Endodermal cell (in vitro differentiated cells): Measurements from ENCODE around the gene SPAG17. TPM values are rescaled to one million over a fixed set of nuclear protein-coding genes. Genes with fewer than 3 reads are reported as not detected.

Experiments
- DNase-seq: peaks from one replicate; pipeline ENCODE4 v3.0.0-alpha.2; 2017
- H3K27ac ChIP-seq: 2 replicates; pipeline ENCODE4 v1.5.1; 2013; ENCODE audit warnings: mild to moderate bottlenecking, low read depth, low read length, moderate library complexity
- H3K27me3 ChIP-seq: 2 replicates; pipeline ENCODE4 v1.6.1; 2013; ENCODE audit warnings: mild to moderate bottlenecking, low read length, moderate library complexity; ENCODE audit not compliant: insufficient read depth, control insufficient read depth, poor library complexity, severe bottlenecking
- H3K36me3 ChIP-seq: 2 replicates; pipeline ENCODE4 v1.7.0; 2013; ENCODE audit warnings: mild to moderate bottlenecking, low read length, moderate library complexity; ENCODE audit not compliant: control insufficient read depth, insufficient read depth
- H3K4me1 ChIP-seq: one replicate; pipeline ENCODE4 v1.7.0; 2013; ENCODE audit warnings: low read length; ENCODE audit not compliant: control insufficient read depth, insufficient read depth
- H3K4me3 ChIP-seq: 2 replicates; pipeline ENCODE4 v1.5.1; 2013; ENCODE audit warnings: mild to moderate bottlenecking, low read length, moderate library complexity
- H3K9ac ChIP-seq: 2 replicates; pipeline ENCODE4 v1.6.1; 2013; ENCODE audit warnings: mild to moderate bottlenecking, low read length, moderate library complexity; ENCODE audit not compliant: poor library complexity, severe bottlenecking; ENCODE audit errors: extremely low read depth
- H3K9me3 ChIP-seq: 2 replicates; pipeline ENCODE4 v1.6.1; 2013; ENCODE audit warnings: mild to moderate bottlenecking, low read length, moderate library complexity; ENCODE audit not compliant: control insufficient read depth
- H3K27ac Mint-ChIP-seq: 2 replicates; pipeline ENCODE4 v1.8.0; 2020; ENCODE audit warnings: mixed read lengths
- H3K27me3 Mint-ChIP-seq: 2 replicates; pipeline ENCODE4 v1.8.0; 2021; ENCODE audit warnings: mild to moderate bottlenecking, mixed read lengths; ENCODE audit not compliant: insufficient read depth
- H3K36me3 Mint-ChIP-seq: 2 replicates; pipeline ENCODE4 v1.8.0; 2020; ENCODE audit warnings: low read depth, mixed read lengths
- H3K4me1 Mint-ChIP-seq: 2 replicates; pipeline ENCODE4 v1.8.0; 2020; ENCODE audit warnings: mixed read lengths
- H3K4me3 Mint-ChIP-seq: 2 replicates; pipeline ENCODE4 v1.8.0; 2020; ENCODE audit warnings: mild to moderate bottlenecking, moderate library complexity, mixed read lengths
- H3K9me3 Mint-ChIP-seq: 2 replicates; pipeline ENCODE4 v1.8.0; 2020; ENCODE audit warnings: mild to moderate bottlenecking, mixed read lengths
- WGBS, 2 experiments: methylation state at CpG; one replicate each; pipeline versions ENCODE4 v1.1.5 to v1.1.7; 2013; ENCODE audit warnings: missing lambda C conversion rate in 2 of 2, mixed read lengths in 1 of 2; ENCODE audit not compliant: insufficient coverage in 1 of 2, insufficient read length in 1 of 2; 5-methylcytosine and 5-hydroxymethylcytosine counted together
- total RNA-seq, 2 donors: library from RNA; stranded (reverse); fragmentation: NEBNext Ultra II Directional in 1 of 2; extraction: Animal tissue kit (Norgen Biotek cat#: 25700) in 1 of 2; gene quantifications; 2 replicates in 1 of 2; 3 replicates in 1 of 2; pipeline ENCODE4 v1.2.1, GENCODE V29; 2021
- TF ChIP-seq, protein P1 (sequence below): fragments of 200-600 bp; sonication (generic); conservative IDR thresholded peaks from 2 replicates; pipeline ENCODE4 v1.5.0; 2021; ENCODE audit warnings: antibody characterized with exemption, mild to moderate bottlenecking

The SPAG17 gene
- total RNA-seq, 2 donors from 2014 or later: 5.0 to 6.3 TPM

DNA sequence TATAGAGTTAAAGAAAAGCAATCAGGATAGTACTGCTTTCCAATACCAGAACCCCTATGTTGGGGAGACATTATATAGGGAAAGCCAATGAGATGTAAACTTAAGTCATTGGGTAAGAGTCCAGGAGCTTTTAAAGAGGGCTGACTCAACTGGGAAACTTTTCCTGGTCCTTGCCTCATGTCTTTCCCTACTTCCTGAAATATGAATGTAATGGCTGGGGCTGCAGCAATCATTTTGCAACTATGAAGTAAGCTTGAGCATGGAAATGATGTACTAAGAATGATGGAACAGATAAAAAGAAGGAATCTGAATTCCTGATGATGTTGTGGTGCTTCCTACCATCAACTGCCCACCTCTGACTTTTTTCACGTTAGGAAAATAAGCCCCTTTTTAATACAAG is 199.8 kb downstream of the SPAG17 start:
- no peaks in the 10 kb centered on the region for H3K9me3 Mint-ChIP-seq
- no peaks in the 10 kb centered on the region for H3K9me3 ChIP-seq
- H3K9ac ChIP-seq: no peak overlapping the region
- no peaks in the 10 kb centered on the region for H3K27me3 ChIP-seq
- WGBS, 2 experiments: 77% methylated on average over 1 of the region's 1 CpG; no CpG with 5 or more reads in 1 of the 2 experiments
- no peak overlapping the region for H3K27ac Mint-ChIP-seq
- no peaks in the 10 kb centered on the region for H3K4me1 ChIP-seq
- no peak overlapping the region for H3K4me3 ChIP-seq
- no peaks in the 10 kb centered on the region for H3K36me3 Mint-ChIP-seq
- H3K27me3 Mint-ChIP-seq: no peaks in the 10 kb centered on the region
- TF ChIP-seq, protein P1, sequence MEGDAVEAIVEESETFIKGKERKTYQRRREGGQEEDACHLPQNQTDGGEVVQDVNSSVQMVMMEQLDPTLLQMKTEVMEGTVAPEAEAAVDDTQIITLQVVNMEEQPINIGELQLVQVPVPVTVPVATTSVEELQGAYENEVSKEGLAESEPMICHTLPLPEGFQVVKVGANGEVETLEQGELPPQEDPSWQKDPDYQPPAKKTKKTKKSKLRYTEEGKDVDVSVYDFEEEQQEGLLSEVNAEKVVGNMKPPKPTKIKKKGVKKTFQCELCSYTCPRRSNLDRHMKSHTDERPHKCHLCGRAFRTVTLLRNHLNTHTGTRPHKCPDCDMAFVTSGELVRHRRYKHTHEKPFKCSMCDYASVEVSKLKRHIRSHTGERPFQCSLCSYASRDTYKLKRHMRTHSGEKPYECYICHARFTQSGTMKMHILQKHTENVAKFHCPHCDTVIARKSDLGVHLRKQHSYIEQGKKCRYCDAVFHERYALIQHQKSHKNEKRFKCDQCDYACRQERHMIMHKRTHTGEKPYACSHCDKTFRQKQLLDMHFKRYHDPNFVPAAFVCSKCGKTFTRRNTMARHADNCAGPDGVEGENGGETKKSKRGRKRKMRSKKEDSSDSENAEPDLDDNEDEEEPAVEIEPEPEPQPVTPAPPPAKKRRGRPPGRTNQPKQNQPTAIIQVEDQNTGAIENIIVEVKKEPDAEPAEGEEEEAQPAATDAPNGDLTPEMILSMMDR: no peak
- H3K27ac ChIP-seq: no peak overlapping the region
- no peaks in the 10 kb centered on the region for H3K36me3 ChIP-seq
- H3K4me3 Mint-ChIP-seq: no peak overlapping the region
- no peak for DNase-seq
- H3K4me1 Mint-ChIP-seq: no peaks in the 10 kb centered on the region

DNA sequence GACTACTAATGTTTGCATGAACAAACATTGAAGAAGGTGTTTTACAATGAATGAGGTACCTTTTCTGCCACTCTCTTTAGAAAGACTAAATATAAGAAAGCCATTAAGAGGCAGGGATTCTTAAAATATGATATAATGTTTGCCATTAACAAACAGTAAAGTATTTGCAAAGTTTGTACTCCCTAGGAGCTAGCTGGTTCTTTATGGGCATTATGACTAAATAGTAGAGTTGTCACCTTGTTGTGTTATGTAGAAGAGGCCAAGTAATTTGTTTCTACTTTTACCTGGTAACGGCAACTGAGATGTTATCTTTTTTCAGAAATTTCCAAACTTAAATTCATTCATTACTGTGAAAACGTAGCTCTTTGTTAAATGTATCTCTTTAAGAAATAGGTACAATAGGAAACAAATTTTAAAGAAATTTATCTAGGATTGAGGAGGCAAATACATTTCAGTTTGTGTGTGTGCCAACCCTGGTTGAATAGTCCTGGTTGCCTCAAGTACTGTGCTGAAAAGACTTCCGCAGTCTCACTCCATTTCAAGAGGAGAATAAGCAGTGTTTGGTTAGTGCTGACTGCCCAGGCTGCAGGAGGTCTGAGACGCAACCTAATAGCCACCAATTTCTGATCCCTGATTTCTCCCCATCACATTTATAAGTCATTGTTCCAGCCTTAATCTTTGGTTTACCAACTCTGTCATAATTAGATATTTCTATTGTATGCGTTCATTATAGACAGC is 203.4 kb downstream of the SPAG17 start:
- H3K4me3 Mint-ChIP-seq: no peak overlapping the region
- Histone ChIP-seq H3K4me3 (no peak overlapping the region), H3K9ac (no peak overlapping the region), H3K9me3 (no peaks in the 10 kb centered on the region), H3K27me3 (no peaks in the 10 kb centered on the region), H3K36me3 (no peaks in the 10 kb centered on the region), H3K4me1 (no peaks in the 10 kb centered on the region), H3K27ac (no peak overlapping the region)
- no peaks in the 10 kb centered on the region for H3K4me1 Mint-ChIP-seq
- H3K27me3 Mint-ChIP-seq: no peaks in the 10 kb centered on the region
- no peaks in the 10 kb centered on the region for H3K36me3 Mint-ChIP-seq
- WGBS, 2 experiments: 96 to 100% methylated on average over 1 to 4 of the region's 5 CpGs
- DNase-seq: no peak
- TF ChIP-seq, protein P1: no peak
- no peak overlapping the region for H3K27ac Mint-ChIP-seq
- H3K9me3 Mint-ChIP-seq: no peaks in the 10 kb centered on the region

DNA sequence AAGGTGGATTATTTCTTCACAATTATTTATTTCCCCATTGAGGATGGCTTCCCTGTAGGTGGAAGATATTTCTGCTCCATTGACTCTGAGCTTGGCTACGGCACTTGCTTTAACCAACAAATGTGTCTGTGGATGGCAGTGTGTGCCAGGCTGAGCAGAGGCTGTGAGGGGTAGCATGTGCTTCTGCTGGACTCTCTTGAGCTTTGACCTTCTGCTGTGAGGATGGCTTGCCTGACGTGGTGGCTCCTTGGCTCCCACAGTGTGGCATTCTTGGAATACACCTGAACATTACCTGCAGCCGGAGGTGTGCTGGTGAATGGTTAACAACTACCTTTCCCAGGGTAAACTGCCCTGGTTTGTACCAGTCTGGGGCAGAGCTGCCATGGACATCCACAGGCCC is 208.6 kb downstream of the SPAG17 start:
- H3K27me3 ChIP-seq: no peaks in the 10 kb centered on the region
- H3K4me3 Mint-ChIP-seq: no peak overlapping the region
- no peaks in the 10 kb centered on the region for H3K27me3 Mint-ChIP-seq
- H3K4me1 ChIP-seq: no peaks in the 10 kb centered on the region
- no peaks in the 10 kb centered on the region for H3K36me3 ChIP-seq
- no peak for DNase-seq
- H3K4me3 ChIP-seq: no peak overlapping the region
- WGBS, 2 experiments: 88 to 90% methylated on average over 2 to 3 of the region's 3 CpGs
- no peaks in the 10 kb centered on the region for H3K9me3 ChIP-seq
- H3K27ac Mint-ChIP-seq: no peak overlapping the region
- no peak overlapping the region for H3K9ac ChIP-seq
- H3K36me3 Mint-ChIP-seq: no peaks in the 10 kb centered on the region
- TF ChIP-seq, protein P1: no peak
- H3K4me1 Mint-ChIP-seq: no peaks in the 10 kb centered on the region
- no peak overlapping the region for H3K27ac ChIP-seq
- H3K9me3 Mint-ChIP-seq: no peaks in the 10 kb centered on the region
